HEK293 (cell line): ENCODE results near the gene COL25A1.

Experiments
- CTCF ChIP-seq: fragments of 450-650 bp; formaldehyde crosslinking; IDR thresholded peaks from 2 replicates; pipeline ENCODE4 v1.5.1; 2016; ENCODE audit warnings: missing biosample characterization, missing genetic modification characterization
- REPIN1 ChIP-seq: fragments of 450-650 bp; formaldehyde crosslinking; IDR thresholded peaks from 2 replicates; pipeline ENCODE4 v1.5.1; 2017; ENCODE audit warnings: missing biosample characterization, missing genetic modification characterization, low read depth
- REST ChIP-seq: fragments of 450-650 bp; formaldehyde crosslinking; IDR thresholded peaks from 2 replicates; pipeline ENCODE4 v1.5.1; 2016; ENCODE audit warnings: missing biosample characterization, missing genetic modification characterization
- ZBTB20 ChIP-seq: fragments of 450-650 bp; formaldehyde crosslinking; IDR thresholded peaks from 2 replicates; pipeline ENCODE4 v1.5.1; 2016; ENCODE audit warnings: missing biosample characterization, missing genetic modification characterization
- ZSCAN18 ChIP-seq: fragments of 450-650 bp; formaldehyde crosslinking; IDR thresholded peaks from 2 replicates; pipeline ENCODE4 v1.5.1; 2016; ENCODE audit warnings: missing biosample characterization, missing genetic modification characterization
- ZSCAN4 ChIP-seq: fragments of 450-650 bp; formaldehyde crosslinking; IDR thresholded peaks from 2 replicates; pipeline ENCODE4 v1.5.1; 2017; ENCODE audit warnings: missing biosample characterization, missing genetic modification characterization

GRCh38 chr4:108954880-108955279, 347.6 kb downstream of the COL25A1 start:
- TF ChIP-seq ZSCAN18 (tag by site-specific recombination): no peak
- TF ChIP-seq REST (tag by site-specific recombination): no peak
- TF ChIP-seq CTCF (tag by site-specific recombination): no peak
- no peak for TF ChIP-seq ZSCAN4 (tag by site-specific recombination)
- no peak for TF ChIP-seq ZBTB20
- TF ChIP-seq REPIN1 (tag by site-specific recombination): no peak
